Stimulated activated naive CD8-positive, alpha-beta T cell treated with anti-CD3 and anti-CD28 coated beads, Interleukin-15, amount 100 ng/mL, for 72 hours (primary cell): Measurements from ENCODE around the gene SLC9A4.

ENCODE experiments used
- ATAC-seq: fragments of 150-1000 bp; cut with Tn5 transposase; 2 replicates; pipeline ENCODE4 v1.10.0; 2021; ENCODE audit warnings: mild to moderate bottlenecking, moderate library complexity
- DNase-seq, 2 donors: peaks; one replicate each; pipeline ENCODE4 v3.0.0; 2021 to 2022
- H3K27ac Mint-ChIP-seq, 2 donors: one replicate each; pipeline ENCODE4 v1.8.0; 2022; ENCODE audit warnings: mild to moderate bottlenecking in 2 of 2, mixed read lengths in 2 of 2, moderate library complexity in 2 of 2
- H3K27me3 Mint-ChIP-seq: one replicate; pipeline ENCODE4 v1.8.0; 2022; ENCODE audit warnings: mixed read lengths
- H3K4me1 Mint-ChIP-seq: one replicate; pipeline ENCODE4 v1.8.0; 2022; ENCODE audit warnings: mild to moderate bottlenecking, mixed read lengths
- H3K4me3 Mint-ChIP-seq, 2 donors: one replicate each; pipeline ENCODE4 v1.8.0; 2022; ENCODE audit warnings: mild to moderate bottlenecking in 2 of 2, mixed read lengths in 2 of 2, moderate library complexity in 1 of 2
- H3K9me3 Mint-ChIP-seq, 2 donors: one replicate each; pipeline ENCODE4 v1.8.0; 2022; ENCODE audit warnings: mixed read lengths in 2 of 2

The SLC9A4 gene, protein sequence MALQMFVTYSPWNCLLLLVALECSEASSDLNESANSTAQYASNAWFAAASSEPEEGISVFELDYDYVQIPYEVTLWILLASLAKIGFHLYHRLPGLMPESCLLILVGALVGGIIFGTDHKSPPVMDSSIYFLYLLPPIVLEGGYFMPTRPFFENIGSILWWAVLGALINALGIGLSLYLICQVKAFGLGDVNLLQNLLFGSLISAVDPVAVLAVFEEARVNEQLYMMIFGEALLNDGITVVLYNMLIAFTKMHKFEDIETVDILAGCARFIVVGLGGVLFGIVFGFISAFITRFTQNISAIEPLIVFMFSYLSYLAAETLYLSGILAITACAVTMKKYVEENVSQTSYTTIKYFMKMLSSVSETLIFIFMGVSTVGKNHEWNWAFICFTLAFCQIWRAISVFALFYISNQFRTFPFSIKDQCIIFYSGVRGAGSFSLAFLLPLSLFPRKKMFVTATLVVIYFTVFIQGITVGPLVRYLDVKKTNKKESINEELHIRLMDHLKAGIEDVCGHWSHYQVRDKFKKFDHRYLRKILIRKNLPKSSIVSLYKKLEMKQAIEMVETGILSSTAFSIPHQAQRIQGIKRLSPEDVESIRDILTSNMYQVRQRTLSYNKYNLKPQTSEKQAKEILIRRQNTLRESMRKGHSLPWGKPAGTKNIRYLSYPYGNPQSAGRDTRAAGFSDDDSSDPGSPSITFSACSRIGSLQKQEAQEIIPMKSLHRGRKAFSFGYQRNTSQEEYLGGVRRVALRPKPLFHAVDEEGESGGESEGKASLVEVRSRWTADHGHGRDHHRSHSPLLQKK

DNA sequence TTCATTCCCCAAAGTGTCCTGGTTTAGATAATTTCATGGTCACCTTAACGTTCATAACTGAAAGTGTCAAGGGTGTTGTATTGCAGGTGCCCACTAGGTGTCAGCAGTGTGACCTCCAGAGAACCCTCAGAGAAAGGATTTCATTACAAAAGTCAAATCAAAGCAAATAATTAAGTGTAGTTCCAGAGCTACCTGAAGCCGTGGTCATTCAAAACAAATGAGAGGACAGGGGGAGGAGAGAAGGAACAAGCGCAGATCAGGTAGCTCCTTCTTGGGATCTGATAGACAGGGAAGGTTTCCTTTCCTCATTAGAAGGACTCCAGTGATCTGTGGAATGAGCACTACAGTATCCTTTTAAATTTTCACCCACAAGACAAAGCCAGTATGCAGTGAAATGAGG, at the start of gene SLC9A4:
Gene SLC9A4 (plus strand): TSS at position 207 of the 400 bp plus-strand sequence. CDS start 534 bp downstream, outside the sequence.
- H3K27me3 Mint-ChIP-seq = peaks cover 30% of the 10 kb centered on the region
- H3K27ac Mint-ChIP-seq = no peak within 1 kb of the TSS
- ATAC-seq (peak; percentile 66), DNase-seq (peak; percentile 49 to 52)
- no peak within 1 kb of the TSS for H3K4me3 Mint-ChIP-seq
- H3K4me1 Mint-ChIP-seq = no peaks in the 10 kb centered on the region
- peaks cover 8 to 15% of the 10 kb centered on the region in 2 donors for H3K9me3 Mint-ChIP-seq

DNA sequence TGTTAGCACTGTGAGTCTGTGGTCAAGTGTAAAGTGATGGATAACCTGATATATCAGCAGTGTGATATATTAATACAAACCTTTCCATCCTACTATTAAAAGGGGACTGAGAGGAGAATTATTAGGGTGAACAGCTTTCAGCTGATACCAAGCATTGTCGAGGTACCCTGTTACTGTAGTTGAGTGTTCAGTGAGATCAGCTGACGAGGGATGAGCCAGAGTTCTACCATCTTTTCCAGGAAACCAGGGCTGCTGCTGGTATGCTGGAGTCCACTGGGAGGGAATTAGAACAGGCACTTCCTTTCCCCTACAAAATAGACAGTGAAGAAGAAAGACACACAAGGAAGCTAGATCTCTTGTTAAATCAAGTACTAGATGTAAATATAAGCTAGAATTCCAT, 49.7 kb upstream of the SLC9A4 start:
- Mint-ChIP-seq H3K9me3 (peaks cover 0 to 6% of the 10 kb centered on the region in 2 donors), H3K27ac (peak overlapping the region in 1 of 2 donors; percentile 91), H3K4me3 (peak overlapping the region in 1 of 2 donors; percentile 77), H3K4me1 (peaks cover 51% of the 10 kb centered on the region), H3K27me3 (peaks cover 7% of the 10 kb centered on the region)
- DNase-seq (no peak), ATAC-seq (no peak)

DNA sequence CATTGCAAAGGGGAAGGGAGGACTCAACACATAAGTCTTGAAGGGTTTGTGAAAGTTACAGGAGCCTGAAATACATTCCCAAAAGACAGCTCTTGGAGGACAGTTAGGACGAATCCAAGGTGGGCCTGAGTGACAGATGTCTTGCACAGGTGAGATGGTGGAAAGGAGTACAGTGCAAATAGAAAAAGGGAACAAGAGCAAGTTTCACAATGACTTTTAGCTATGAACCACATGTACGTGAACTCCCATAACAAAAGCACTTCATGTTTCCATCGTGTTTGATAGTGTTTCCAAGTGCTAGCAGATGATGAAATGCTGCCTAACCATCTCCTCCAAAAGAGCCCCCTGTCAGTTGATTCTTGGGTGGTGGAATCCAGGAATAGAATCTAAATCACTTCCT, 48.3 kb upstream of the SLC9A4 start:
- Mint-ChIP-seq H3K27ac (peak overlapping the region in 1 of 2 donors; percentile 67), H3K4me1 (peaks cover 50% of the 10 kb centered on the region), H3K4me3 (peak overlapping the region in 1 of 2 donors; percentile 77), H3K9me3 (peaks cover 0 to 11% of the 10 kb centered on the region in 2 donors), H3K27me3 (peaks cover 7% of the 10 kb centered on the region)
- ATAC-seq (peak; percentile 81), DNase-seq (no peak)

DNA sequence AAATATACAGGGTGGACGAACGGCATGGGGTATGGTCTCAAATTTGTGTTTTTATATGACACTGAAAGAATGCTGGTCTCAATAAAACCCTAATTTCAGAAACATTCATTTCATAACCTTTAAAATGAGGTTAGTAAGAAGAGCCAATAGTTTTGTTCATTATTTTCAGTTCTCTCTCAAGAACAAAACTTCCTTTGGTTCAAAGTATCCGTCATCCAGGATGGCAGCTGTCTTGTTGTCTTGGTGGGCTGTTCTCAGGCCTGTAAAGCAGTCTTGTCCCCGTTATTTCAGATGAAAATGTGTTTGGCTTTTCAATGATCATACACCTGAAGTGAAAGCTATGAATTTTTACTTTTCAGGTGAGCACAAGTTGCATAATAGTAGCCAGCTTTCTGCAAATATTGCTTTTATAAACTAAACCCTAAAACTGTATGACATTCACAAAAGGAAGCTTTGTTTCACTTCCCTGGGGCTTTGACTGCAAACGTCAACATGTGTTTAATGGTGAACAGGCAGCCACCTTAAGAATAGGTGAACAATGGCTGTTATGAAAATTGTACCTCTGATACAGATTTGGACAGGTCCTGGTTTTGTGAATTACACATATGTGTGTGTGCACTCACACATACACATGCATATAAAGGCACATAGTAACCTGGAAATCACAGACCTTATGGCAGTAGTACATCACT, 47.4 kb upstream of the SLC9A4 start:
- H3K4me3 Mint-ChIP-seq = peak overlapping the region in 1 of 2 donors; percentile 36
- H3K27me3 Mint-ChIP-seq = peaks cover 7% of the 10 kb centered on the region
- DNase-seq (no peak), ATAC-seq (no peak)
- peaks cover 49% of the 10 kb centered on the region for H3K4me1 Mint-ChIP-seq
- peak overlapping the region in 1 of 2 donors; percentile 44 for H3K27ac Mint-ChIP-seq
- peaks cover 0 to 11% of the 10 kb centered on the region in 2 donors for H3K9me3 Mint-ChIP-seq

DNA sequence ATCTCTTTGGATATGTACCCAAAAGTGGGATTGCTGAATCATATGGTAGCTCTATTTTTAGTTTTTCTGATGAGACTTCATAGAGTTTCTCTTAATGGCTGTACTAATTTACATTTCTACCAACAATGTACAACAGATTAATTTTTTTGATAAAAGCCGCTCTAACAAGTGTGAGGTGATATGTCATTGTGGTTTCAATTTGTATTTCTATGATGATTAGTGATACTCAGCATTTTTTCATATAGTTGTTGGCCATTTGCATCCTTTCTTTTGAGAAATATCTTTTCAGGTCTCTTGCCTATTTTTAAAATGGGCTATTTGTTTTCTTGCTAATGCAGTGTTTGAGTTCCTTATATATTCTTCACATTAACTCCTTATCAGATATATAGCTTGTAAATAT, 45.8 kb upstream of the SLC9A4 start:
- Mint-ChIP-seq H3K27ac (no peak overlapping the region), H3K27me3 (no peaks in the 10 kb centered on the region), H3K9me3 (peaks cover 0 to 11% of the 10 kb centered on the region in 2 donors), H3K4me3 (peak overlapping the region in 1 of 2 donors; percentile 48), H3K4me1 (peaks cover 45% of the 10 kb centered on the region)
- no peak for DNase-seq
- ATAC-seq = no peak

DNA sequence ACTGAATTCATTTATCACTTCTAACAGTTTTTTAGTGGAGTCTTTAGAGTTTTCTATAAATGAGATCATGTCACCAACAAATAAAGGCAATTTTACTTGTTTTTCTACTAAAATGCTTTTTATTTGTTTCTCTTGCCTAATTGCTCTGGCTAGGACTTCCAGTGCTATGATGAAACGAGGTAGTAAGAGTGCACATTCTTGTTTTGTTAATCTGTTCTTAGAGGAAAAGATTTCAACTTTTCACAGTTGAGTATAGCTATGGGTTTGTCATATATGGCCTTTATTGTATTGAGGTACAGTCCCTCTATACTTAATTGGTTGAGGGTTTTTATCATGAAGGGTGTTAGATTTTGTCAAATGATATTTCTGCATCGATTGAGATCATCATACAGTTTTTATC, 44.5 kb upstream of the SLC9A4 start:
- peak overlapping the region in 1 of 2 donors; percentile 68 for H3K4me3 Mint-ChIP-seq
- DNase-seq (no peak), ATAC-seq (peak; percentile 37)
- no peaks in the 10 kb centered on the region for H3K27me3 Mint-ChIP-seq
- peaks cover 0 to 11% of the 10 kb centered on the region in 2 donors for H3K9me3 Mint-ChIP-seq
- H3K4me1 Mint-ChIP-seq = peaks cover 33% of the 10 kb centered on the region
- H3K27ac Mint-ChIP-seq = peak overlapping the region in 1 of 2 donors; percentile 67

DNA sequence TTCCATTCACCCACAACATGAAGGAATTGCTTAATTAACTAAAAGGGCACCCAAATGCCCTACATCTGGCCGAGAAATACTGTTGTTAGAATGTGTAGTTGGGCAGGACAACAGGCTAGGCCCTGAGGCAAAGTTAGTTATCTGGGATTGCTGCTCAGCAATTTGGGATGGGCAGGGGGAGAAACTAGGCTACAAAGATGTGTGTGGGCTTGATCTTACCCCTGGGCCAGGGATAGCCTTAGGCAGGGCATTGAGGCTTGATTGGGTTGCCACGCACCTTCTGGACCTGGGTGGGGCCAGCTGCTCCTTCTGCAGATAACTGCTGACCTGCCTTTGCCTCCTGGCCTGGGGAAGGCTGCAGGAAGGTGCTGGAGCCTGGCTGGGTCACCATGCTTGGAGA, 40.6 kb upstream of the SLC9A4 start:
- H3K9me3 Mint-ChIP-seq = peaks cover 0 to 5% of the 10 kb centered on the region in 2 donors
- H3K4me1 Mint-ChIP-seq = peaks cover 51% of the 10 kb centered on the region

DNA sequence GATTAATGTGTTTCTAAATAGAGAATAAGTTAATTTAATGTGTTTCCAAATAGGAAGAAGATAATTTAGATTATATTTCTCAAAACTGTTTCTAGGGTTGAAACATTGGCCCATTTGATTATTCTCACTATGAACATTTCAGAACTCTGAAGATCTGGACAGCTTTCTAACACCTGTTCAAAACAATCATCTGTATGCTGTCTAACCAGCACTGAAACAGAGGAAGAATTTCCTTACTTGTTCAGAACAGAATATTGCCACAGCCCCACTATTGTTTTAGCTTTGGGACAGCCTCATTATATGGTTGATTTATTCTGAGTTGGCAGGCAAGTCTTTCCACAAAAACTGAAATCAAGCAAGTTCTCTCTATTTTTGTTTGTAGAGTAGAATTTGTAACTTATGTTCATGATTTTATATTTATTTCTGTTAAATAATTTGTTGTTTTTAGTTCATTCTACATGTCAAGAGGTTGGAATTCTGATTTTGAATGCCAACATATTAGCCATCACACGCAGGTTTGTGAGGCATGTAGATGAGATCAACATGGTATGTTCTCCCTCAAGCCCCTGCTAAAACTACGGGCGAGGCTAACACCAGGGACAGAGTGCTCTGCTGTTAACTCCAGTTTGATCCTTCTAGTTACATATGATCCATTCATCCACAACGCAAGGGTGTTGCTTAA, 38.9 kb upstream of the SLC9A4 start:
- no peak overlapping the region for H3K27ac Mint-ChIP-seq
- no peaks in the 10 kb centered on the region for H3K9me3 Mint-ChIP-seq

More for the DNA sequence above, 40.6 kb upstream of the SLC9A4 start:
- Mint-ChIP-seq H3K4me3 (no peak overlapping the region), H3K27ac (peak overlapping the region in 1 of 2 donors; percentile 3), H3K27me3 (no peaks in the 10 kb centered on the region)
- DNase-seq = no peak
- ATAC-seq = no peak

DNA sequence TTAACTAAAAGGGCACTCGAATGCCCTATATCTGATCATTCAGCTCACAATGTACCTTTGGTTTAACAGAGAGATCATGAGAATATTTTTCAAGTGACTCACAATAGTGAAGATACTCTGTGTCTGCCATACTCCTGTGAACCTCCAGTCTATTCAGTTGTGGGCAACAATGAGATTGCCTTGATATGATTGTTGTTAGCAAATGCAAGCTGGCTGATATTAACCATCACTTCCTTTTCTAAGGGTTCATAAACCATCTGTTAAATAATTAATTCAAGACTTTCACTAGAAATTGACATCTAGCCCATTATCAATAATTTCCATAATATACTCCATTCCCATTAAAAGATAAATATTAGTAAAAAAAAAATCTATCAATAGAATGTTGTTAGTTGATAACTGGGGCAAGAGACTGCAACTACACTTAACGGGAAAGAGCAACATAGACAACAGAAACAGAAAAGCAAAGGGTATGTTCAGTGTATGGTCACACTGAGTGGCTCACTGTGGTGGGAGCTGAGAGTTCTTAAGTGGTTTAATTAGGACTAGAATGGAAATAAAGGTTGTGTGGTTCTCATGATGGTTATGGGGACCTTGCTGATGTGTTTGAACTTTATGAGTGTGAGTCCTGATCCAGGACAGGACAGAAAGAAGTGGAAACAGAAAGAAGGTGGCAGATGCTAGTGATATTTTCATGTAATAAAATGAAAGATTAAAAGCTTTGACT, 38.2 kb upstream of the SLC9A4 start:
- Mint-ChIP-seq H3K27me3 (no peaks in the 10 kb centered on the region), H3K4me3 (peak overlapping the region; percentile 4 to 71), H3K27ac (peak overlapping the region in 1 of 2 donors; percentile 75), H3K4me1 (peaks cover 44% of the 10 kb centered on the region), H3K9me3 (no peaks in the 10 kb centered on the region)
- ATAC-seq = peak; percentile 92
- DNase-seq = peak in 1 of 2 donors; percentile 63

More for the DNA sequence above, 38.9 kb upstream of the SLC9A4 start:
- Mint-ChIP-seq H3K27me3 (no peaks in the 10 kb centered on the region), H3K4me3 (no peak overlapping the region), H3K4me1 (peaks cover 51% of the 10 kb centered on the region)
- DNase-seq (no peak), ATAC-seq (no peak)

DNA sequence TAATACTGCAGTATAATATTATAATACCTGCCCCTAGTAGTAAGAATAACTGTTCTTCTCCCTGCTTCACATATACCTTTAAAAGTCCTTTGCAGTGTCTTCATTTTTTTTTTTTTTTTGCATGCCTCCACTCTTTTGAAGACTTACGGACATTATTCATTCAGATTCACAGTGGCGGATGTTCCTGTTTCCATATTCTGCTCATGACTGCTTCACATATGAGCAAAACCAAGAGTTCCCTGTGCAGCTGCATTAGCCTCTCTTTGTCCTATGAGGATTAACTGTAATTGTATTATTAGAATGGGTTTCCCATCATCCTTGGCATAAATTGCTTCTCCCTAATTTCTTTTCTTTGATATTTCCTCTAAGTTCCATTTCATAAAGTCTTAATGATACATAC, 37.3 kb upstream of the SLC9A4 start:
- Mint-ChIP-seq H3K4me1 (peaks cover 38% of the 10 kb centered on the region), H3K27me3 (no peaks in the 10 kb centered on the region), H3K27ac (peak overlapping the region in 1 of 2 donors; percentile 94), H3K4me3 (peak overlapping the region; percentile 29 to 70), H3K9me3 (no peaks in the 10 kb centered on the region)
- DNase-seq (no peak), ATAC-seq (no peak)

DNA sequence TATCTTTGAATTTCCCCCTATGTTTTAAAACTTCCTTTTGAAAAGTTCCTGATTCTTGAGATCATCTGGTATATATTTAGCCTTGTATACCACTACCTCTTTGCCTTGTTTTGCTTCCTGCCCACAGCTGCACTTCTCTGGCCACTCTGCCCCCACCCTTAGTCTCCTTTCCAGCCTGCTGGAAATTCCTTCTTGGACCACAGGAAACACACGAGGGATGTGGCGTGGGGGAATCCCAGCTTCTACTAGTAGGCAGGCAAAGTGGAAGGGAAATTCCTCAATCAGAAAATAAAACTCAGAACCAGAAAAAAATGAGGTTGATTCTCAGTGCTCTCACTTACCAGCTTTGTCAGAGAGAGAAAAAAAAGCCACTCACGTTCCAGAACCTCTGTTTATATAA, 36.7 kb upstream of the SLC9A4 start:
- DNase-seq = peak in 1 of 2 donors; percentile 45
- ATAC-seq = no peak
- Mint-ChIP-seq H3K27me3 (no peaks in the 10 kb centered on the region), H3K27ac (peak overlapping the region; percentile 75 to 94), H3K4me3 (peak overlapping the region; percentile 29 to 70), H3K4me1 (peaks cover 34% of the 10 kb centered on the region), H3K9me3 (no peaks in the 10 kb centered on the region)

DNA sequence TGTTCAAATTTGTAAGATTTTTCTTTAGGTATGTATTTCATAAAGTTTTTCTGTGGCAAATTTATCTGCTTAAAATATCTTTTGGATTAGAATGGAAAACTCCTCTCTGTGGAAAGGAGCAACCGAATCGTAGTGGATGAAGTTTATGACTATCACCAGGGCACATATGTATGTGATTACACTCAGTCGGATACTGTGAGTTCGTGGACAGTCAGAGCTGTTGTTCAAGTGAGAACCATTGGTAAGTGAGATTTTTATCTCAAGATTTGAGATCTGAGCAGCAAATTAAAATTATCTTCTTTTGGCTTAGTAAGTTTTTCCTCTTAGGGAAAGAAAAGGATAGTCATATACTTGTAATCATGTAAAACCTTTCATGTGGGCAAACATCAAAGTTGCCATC, 35.9 kb upstream of the SLC9A4 start:
- peak overlapping the region in 1 of 2 donors; percentile 93 for H3K27ac Mint-ChIP-seq
- ATAC-seq = no peak
- DNase-seq = no peak
- no peaks in the 10 kb centered on the region for H3K27me3 Mint-ChIP-seq
- H3K4me1 Mint-ChIP-seq = peaks cover 26% of the 10 kb centered on the region
- no peaks in the 10 kb centered on the region for H3K9me3 Mint-ChIP-seq
- H3K4me3 Mint-ChIP-seq = peak overlapping the region in 1 of 2 donors; percentile 72

DNA sequence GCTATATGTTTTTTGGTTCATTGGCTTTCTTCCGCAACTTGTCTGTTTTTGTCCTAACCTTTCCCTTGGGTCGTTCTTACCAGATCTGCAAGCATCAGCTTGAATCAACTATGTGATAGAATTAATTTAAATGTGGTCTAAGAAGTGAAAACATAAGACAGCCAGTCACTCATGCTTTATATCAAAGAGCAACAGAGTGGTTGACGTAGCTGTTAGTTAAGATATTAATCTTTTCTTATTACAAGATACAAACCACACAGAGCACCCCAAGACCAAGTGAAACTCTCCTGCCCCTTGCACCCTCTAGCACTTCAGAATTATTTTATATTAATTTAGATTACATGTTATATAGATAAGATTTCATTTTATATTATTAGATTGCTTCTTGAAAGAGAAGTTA, 34.9 kb upstream of the SLC9A4 start:
- no peak for DNase-seq
- ATAC-seq = peak; percentile 63

DNA sequence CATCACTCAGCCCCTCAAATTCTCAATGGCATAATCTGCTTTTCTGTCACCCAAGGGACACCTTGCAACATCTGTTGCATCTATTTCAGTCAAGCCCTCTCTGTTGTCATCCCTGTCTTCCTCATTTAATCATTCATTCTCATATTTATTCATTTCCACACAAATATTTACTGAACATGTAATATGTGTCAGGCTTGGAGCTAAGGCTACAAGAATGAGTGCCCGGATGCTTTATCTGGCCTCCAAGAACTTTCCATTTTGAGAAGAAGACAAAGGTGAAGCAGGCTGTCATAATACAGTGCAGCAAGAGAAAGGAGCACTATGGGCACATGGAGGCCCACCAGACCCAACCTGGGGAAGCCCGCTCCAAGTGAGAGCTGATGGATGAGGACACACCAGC, 34.4 kb upstream of the SLC9A4 start:
- H3K27ac Mint-ChIP-seq = no peak overlapping the region
- H3K9me3 Mint-ChIP-seq = no peaks in the 10 kb centered on the region
- no peak for ATAC-seq
- DNase-seq = no peak
- H3K4me3 Mint-ChIP-seq = no peak overlapping the region
- no peaks in the 10 kb centered on the region for H3K27me3 Mint-ChIP-seq
- peaks cover 34% of the 10 kb centered on the region for H3K4me1 Mint-ChIP-seq

More for the DNA sequence above, 34.9 kb upstream of the SLC9A4 start:
- H3K4me1 Mint-ChIP-seq = peaks cover 29% of the 10 kb centered on the region
- H3K9me3 Mint-ChIP-seq = no peaks in the 10 kb centered on the region
- H3K27ac Mint-ChIP-seq = no peak overlapping the region
- no peaks in the 10 kb centered on the region for H3K27me3 Mint-ChIP-seq
- no peak overlapping the region for H3K4me3 Mint-ChIP-seq
